ENCODE results near the gene NUP133.
"Not testable (repeated sequence)": the region's sequence is repeated elsewhere in the genome, so short reads cannot be mapped to it uniquely, and the experiment has no call there.

NUP133 gene

DNA sequence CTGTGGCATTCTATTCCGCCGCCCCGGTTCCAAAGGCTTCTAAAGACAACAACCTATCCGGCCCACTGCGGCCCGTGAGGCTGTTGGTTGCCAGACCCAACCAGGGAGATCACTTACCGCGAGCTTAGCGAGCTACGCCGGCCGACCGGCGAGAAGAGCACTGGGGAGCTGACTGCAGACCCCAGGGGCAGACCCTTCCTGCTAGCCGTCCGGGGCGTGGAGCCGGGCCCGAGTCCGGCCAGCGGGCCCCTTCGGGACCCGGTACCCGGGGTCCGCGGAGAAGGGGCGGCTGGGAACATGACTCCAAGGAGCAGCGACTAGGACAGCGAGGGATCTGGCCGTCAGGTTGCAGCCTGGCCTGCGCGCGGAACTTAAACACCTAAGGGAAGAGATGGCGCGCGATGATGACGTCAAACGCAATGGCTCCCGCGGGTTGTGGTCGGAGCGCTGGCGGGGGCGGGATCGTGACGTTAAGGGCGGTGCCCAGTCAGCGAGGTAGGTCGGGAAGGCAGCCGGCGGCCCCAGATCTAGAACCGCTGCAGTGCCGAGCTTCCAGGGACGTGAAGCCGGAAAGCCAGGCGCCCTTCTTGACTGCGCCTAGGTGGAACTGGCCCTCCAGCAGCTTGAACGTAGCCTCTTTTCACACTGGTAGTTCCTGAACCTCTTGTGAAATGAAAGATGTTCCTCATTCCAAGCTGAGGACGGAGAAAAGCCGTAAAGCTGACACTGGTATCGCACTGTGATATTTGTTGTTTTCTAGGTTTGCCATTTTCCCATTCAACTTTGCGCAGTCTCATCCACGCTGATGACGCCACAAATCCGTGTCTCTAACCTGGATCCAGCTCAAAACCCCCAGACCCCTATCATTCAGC, at the start of gene NUP133:
TSS of gene NUP133 (minus strand) at position 391 of the 872 bp plus-strand sequence. CDS start at position 299, 92 bp downstream.
- DNase-seq (ENCODE audit: low read depth) = peak; percentile 93

DNA sequence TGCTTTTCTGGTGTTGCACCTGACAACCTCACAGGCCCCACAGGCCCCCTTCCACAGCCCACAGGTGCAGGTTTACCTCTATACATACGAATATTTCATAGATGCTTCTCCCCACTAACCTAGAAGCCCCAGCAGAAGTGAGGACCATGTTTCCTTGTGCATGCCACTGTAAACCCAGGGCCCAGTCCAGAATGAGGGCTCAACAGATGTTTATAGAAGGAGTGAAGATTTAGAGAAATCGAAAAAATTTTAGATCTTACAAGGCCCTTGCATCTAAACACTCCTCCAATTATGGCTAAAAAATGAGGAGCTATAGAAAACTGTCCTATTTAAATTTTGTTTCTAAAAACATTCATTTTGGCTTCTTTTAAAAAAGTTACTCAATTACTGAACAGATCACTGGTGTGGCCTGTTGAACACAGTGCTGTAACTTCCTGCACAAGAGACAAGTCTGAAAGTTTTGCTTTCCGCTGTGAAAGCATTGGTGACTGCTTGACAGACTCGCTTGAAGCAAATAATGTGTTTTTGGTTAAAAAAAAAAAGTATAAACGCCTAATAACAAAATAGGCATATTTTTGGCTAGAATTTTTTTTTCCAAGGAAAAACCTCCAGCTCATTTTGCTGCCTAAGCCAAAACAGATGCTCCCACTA, 49.2 kb upstream of the NUP133 start:
- no peak for DNase-seq (ENCODE audit: low read depth)

DNA sequence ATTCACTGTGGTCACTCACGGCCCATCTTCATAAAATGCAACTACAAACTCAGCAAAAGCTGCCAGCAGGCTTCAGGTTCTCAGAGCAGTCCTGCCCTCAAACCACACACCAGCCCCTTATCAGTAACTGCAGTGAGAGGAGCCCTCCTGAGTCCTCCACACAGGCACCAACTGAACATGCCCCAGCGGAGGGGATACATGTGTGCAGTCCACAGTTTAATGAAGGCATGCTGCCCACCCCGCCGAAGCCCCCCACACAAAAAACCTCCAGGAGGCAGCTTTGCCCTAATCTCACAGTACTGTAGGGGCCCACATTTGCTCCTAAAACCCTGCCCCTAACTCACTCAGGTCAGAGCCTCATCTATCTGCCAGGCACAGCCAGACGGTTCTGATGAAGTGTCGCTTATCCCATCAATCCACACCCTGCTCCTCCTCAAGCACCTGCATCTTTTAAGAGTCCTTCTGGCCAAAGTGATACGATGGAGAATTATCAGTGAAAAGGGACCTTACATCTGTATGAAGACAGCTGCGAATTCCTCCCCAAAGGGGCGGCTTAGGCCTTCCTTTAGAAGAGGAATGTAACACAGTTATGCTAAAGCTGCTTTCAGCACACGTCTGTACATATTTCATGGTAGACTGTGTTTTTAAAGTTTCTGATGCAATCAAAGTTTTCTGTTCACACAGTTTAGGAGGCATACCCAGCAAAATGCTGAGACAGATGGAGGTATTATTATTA, 46.9 kb upstream of the NUP133 start:
- DNase-seq (ENCODE audit: low read depth) = no peak

DNA sequence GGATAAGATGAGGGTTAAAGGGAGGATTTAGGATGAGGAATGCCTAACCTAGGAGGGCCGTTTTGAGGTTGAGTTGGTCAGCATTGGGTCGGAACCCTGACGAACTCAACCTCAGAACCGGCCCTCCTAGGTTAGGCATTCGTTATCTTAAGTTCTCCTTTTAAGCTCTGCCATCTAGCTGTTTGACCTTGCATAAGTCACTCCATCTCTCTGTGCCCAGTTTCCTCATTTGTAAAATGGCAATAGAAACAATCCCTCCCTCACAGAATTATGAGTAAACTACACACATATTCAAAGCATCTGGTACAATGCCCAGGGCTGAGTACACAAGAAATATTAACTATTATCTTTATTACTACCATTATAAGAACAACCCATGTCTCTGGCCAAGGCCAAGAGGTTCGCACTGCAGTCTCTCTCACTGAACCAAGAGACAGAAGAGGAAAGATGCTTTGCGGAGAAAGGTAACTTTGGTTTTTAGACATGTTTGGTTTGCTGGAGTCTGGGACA, 45.5 kb upstream of the NUP133 start:
- no peak for DNase-seq (ENCODE audit: low read depth)

DNA sequence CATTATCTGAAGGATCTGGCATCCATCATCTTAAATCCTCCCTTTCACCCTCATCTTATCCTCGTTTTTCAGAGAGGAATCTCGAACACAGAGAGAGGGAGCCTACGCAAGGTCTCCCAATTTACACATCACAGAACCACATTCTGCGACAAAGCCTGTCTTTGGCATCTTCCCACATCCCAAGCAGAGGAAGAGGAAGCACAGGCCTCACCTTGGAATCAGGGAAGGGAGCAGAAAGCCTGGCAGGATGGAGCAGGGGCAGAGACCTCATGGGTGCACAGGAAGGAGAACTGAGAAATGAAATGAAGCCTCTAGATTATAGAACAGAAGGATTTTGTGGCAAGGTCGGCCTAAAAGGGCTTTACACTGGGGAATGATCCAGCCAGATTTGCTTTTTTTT, 44.6 kb upstream of the NUP133 start:
- no peak for DNase-seq (ENCODE audit: low read depth)

DNA sequence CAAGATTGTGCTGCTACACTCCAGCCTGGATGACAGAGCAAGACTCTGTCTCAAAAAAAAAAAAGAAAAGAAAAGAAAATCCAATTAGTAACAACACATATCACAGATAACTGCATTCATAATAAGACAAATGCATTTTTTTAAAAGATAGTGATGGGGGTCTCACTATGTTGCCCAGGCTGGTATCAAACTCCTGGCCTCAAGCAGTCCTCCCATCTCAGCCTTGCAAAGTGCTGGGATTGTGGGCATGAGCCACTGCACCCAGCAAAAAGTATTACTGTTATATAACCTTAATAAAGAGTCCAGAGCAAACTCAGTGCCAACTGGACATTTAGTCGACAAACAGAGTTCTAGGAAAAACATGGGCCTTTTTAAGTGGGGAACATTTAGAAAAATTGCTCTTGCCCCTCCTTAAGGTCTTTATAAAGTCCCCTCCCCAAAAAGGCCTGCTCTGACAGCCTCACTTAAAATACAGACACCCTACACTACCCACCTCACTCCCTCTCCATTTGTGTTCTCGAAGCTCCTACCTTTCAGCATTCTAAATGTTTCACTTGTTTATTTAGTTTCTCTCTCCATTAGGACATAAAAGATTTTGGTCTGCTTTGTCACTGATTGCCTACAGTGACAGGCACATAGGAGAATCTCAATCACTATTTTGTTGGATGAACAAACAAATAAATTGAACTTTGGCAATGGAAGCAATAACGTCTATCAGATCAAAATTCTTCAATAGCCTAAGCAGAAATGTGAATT, 42.8 kb upstream of the NUP133 start:
- DNase-seq (ENCODE audit: low read depth) = no peak

DNA sequence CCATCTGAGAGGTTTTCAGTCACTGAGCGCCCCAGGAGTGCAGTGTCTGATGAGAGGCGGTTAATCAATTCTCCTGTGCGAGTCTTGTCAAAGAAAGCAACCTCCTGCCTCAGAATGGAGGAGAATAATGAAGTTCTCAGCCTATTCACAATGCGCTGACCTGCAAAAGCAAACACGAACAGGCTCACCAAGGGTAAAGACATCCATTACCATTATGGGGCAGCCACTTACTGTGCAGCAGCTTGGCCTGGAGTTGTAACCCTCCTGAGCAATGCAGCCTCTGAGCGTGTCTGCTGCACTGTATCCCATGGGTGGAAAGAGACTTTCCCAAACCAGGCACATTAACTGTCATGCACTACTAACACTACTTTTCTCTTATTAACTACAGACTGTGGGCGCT, 39.4 kb upstream of the NUP133 start:
- DNase-seq (ENCODE audit: low read depth) = no peak

DNA sequence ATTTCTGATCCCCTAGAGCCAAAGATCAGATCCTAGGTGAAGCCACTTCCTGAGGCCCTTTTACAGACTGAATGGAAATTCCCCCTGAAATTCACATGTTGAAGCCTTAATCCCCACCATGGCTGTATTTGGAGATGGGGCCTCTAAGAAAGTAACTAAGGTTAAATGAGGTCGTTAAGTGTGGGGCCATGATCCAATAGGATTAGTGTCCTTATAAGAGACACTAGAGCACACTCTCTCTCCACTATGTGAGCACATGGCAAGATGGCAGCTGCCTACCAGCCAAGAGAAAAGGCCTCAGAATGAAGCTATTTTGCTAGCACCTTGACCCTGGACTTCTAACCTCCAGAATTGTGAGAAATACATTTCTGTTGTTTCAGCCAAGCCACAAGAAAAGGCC, 36.4 kb upstream of the NUP133 start:
- DNase-seq (ENCODE audit: low read depth) = no peak

DNA sequence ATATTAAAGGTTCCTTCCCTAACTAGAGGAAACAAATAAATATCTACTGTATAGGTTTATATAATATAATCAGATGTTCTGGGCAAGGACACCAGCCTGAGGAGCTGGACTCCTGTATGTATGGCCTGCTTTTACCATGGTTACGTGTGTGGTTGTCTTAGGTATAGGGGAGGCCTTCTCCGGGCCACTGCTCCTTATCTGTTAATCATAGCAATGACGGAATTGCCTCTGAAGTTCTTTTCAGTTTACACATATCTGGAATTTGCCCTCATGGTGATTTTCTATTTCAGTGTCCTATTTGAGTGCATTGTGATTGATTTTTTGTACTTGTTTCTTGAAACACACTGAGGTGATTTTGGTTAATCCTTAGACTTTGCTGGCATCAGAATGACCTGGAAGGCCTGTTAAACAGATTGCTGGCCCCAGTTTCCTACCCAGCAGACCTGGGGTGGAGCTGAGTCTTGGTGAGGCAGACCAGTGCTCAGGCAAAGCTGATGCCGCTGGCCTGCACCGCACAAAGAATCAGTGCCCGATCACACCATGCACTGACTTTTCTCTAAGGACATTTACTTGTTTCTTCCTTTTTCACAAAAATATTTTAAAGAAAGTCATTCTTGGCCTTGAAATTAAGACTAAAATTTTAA, 31.8 kb upstream of the NUP133 start:
- DNase-seq (ENCODE audit: low read depth) = no peak

DNA sequence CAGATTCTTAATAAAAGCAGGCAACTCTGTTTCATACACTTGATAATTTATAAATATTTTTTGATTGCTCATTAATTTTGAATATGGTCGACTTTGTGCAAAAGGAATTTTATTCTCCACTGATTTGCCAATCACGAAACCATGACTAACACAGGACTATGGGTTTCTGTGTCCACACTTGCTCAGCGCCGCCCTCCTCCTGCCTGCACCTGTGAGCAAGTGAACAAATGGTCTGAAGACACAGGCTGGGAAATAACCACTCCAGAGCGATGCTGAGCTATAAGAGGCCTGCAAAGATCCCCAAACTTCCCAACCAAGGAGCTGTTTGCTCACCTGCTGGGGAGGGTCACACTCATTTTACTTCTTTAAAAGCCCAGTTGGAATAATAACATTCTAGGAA, 30.8 kb upstream of the NUP133 start:
- no peak for DNase-seq (ENCODE audit: low read depth)

DNA sequence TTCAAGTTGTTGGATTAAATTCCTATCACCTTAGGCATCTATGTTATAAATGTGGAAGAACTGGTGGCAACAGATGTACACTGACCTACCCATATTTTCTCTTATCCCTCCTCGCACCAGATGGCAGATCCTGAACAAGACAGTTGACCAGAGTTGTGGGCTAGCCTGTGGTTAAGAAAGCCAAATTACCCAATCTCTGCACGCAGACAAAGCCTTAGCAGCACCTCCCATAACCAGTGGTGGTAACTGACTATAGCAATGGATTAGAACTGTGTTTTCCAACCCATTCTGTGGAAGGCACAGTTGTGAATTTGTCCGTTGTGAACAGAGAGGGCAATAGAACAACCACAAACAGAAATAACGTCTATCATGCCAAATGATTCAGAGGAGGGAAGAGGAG, 29.8 kb upstream of the NUP133 start:
- no peak for DNase-seq (ENCODE audit: low read depth)

DNA sequence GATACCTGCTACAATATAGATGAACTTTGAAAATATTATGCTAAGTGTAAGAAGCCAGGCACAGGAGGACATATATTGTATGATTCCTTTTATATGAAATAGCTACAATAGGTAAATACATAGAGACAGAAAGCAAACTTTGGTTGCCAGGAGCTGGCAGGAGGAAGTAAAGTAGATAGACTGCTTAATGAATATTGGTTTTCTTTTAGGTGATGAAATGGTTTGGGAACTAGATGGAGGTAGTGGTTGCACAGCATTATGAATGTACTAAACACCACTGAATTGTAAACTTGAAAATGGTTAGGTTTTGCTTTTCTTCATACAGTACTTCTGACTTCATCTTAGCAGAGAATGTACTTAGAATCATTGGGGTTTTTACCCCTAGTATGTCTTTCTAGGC, 28.8 kb upstream of the NUP133 start:
- DNase-seq (ENCODE audit: low read depth) = no peak

DNA sequence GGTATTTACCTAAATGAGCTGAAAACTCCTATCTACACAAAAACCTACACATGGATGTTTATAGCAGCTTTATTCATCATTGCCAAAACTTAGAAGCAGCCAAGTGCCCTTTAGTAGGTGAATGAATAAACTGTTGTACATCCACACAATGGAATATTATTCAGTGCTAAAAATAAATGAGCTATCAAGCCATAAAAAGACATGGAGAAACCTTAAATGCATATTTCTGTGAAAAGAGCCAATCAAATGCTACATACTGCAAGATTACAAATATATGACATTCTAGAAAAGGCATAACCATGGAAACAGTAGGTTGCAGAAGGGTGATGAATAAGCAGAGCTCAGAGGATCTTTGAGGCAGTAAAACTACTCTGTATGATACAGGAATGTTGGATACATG, 27.1 kb upstream of the NUP133 start:
- no peak for DNase-seq (ENCODE audit: low read depth)

DNA sequence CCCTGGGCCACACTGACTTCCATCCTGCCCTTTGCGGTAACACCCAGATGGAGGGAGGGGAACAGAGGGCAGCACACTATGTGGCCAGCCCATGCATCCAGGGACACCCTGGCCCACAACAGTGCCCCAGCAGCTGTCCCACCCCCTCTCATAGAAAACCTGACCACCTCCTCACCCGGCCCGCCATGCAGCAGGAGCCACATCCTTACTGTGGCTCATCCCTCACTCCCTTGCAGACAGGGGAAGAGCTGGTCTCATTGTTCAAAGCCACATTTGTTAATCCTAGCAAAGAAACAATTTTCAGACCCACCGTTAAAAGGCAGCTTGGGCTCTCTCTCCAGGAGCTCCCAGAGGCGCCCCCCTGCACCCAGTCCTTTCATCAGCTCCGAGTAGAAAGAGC, 23.2 kb upstream of the NUP133 start:
- no peak for DNase-seq (ENCODE audit: low read depth)

DNA sequence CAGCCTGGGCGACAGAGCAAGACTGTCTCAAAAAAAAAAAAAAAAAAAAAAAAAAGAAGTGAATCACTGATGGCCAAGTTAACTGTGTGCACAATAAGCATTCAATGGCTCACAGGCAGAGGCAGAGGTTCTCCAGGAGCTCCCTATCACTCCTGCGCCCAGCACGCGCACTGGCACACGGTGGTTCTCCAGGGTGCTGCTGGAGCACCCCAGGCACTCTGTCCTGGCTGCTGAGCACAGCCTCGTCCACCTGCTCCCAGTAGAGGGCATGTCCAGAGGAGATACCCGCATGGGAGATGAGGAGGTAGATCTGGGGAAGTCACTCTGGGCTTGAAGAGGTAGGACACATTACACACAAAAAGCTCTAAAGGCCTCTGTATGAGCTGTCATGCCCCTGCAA, 21.5 kb upstream of the NUP133 start:
- DNase-seq (ENCODE audit: low read depth) = no peak

DNA sequence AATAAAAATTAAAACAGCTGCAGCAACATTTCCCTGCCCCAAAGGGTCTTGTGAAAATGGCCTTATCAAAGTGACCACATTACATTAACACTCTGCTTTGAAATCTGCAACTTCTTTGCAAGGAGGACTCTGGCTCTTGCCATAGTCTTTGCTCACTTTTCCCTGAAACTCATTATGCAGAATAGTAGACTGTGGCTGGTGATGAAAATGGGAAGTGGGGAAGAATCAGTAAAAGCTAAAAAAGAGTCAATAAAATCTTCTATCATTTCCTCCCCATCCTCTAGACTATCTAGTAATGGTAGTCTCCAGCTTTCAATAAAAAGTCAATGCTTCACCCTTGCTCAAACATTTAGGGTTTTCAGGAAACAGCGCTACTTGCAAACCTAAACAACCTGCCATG, 18.6 kb upstream of the NUP133 start:
- no peak for DNase-seq (ENCODE audit: low read depth)

DNA sequence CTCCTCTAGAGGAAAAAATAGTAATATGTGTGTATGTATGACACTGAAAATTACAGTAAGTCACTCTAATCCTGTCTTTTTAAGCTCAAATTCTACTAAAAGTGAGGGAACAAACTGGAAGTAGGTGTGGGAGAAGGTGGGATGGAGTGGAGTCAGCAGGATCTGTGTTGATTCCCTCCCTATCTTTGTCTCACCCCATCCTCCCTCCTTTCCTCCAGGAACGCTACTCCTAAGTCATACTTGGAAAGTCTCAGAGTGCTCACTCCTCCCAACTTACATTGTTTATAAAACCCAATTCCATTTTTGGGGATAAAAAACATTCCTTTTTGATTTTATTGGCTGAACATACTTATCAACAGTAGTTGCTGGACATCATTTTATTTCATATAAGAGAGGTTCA, 14.9 kb upstream of the NUP133 start:
- DNase-seq (ENCODE audit: low read depth) = no peak

DNA sequence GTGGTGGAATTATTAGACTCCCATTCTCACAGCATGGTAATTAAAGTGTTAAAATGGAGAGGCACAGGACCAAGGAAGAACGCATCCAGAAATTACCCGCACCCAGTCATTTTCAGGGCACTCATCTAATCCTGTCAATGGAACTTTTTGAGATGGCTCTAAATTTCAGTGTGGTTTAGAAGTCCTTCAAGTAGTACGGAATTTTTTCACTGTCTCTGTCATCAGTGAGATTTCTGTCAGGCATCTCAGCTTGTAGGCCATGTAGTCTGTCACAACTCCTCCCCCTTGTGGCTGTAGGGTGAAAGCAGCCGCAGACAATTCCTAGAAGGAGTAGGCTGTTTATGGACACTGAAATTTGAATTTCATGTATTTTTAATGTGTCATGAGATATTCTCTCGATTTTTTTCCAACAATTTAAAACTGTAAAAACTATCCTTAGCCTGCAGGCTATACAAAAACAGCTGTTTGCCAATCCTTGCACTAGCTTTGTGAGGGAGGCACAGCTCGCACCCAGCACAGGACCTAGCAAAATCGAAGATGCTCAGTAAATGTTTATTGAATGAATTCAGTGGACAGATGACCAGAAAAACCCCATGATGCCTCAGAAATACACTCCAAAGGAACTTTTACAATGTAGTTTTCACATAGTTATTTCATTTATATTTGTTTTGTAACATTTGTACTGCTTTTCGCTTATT, 6.6 kb upstream of the NUP133 start:
- DNase-seq (ENCODE audit: low read depth) = peak; percentile 49

DNA sequence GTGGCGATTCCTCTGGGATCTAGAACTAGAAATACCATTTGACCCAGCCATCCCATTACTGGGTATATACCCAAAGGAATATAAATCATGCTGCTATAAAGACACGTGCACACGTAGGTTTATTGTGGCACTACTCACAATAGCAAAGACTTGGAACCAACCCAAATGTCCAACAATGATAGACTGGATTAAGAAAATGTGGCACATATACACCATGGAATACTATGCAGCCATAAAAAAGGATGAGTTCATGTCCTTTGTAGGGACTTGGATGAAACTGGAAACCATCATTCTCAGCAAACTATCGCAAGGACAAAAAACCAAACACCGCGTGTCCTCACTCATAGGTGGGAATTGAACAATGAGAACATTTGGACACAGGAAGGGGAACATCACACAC, 3.5 kb upstream of the NUP133 start:
- not testable (repeated sequence) for DNase-seq (ENCODE audit: low read depth)

DNA sequence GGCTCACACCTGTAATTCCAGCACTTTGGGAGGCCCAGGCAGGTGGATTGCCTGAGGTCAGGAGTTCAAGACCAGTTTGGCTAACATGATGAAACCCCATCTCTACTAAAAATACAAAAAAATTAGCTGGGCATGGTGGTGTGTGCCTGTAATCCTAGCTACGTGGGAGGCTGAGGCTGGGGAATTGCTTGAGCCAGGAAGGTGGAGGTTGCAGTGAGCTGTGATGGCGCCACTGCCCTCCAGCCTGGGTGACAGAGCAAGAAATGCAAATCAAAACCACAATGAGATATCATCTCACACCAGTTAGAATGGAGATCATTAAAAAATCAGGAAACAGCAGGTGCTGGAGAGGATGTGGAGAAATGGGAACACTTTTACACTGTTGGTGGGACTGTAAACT, 3.1 kb upstream of the NUP133 start:
- DNase-seq (ENCODE audit: low read depth) = not testable (repeated sequence)

DNA sequence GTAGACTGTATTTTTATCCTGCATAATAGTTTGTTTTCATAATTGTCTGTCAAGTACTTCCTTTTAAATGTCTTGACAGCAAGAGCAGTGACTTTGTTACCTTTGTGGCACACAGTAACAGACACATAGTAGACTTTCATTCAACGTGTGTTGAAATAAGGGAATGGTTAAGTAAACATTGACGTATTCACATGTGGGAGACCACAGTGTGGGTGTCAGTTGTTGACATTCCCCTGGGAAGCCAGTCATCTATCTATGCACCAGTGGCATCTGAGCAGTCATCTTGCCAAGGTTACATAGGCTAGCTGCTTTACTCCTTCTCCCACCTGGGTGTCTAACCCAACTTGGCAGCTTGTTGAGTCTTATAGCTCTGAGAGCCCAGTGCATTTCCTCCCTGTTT, 1.4 kb upstream of the NUP133 start:
- DNase-seq (ENCODE audit: low read depth) = no peak

All from fibroblast of the conjunctiva (primary cell).